ENCODE results near the gene TMPRSS11F. TPM values are rescaled to one million over a fixed set of nuclear protein-coding genes. Genes with fewer than 3 reads are reported as not detected.

Gene TMPRSS11F
- total and polyA plus RNA-seq, 4 donors = not detected

DNA sequence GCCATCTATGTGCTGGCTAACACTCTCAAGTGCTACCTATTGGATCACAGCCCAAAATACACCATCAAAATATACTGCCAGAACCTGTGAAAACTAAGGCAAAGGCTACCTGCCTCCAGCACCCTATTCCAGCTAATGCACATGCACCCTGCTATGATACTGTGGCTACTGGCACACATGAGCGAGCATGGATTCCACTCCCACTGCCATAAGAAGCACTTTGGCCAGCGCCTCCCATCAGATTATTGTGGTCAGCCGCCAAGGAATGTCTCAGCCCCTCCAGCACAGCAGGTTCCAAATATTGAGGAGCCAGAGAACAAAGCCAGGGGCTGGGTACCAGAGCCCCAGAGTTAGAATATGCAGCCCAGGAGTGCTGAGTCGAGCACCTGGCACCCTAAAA lies 32.5 kb upstream of the TMPRSS11F start:
- no peaks in the 10 kb centered on the region for H3K4me1 ChIP-seq (ENCODE audit: control insufficient read depth in 1 of 2, insufficient read depth in 2 of 2, low read length in 2 of 2)
- intact Hi-C loops (cut with DNase I) = no loop called here
- WGBS, 2 donors = 58 to 73% methylated on average over 4 of the region's 4 CpGs
- peaks cover 3% of the 10 kb centered on the region for H3K9me3 ChIP-seq (ENCODE audit: control insufficient read depth, low read length)
- no peaks in the 10 kb centered on the region for H3K36me3 ChIP-seq (ENCODE audit: control insufficient read depth in 1 of 2, insufficient read depth in 2 of 2, low read length in 1 of 2)
- peaks cover 0 to 2% of the 10 kb centered on the region in 2 donors for H3K27me3 ChIP-seq (ENCODE audit: control insufficient read depth in 1 of 2, insufficient read depth in 2 of 2, low read length in 1 of 2)
- H3K27ac ChIP-seq (ENCODE audit: low read depth in 1 of 2, low read length in 2 of 2) = no peak overlapping the region
- DNase-seq (no peak), ATAC-seq (ENCODE audit: low FRiP score) (no peak)
- no peak overlapping the region for H3K4me3 ChIP-seq (ENCODE audit: low read length in 2 of 2)

GRCh38 chr4:68152411-68152810 lies 22.7 kb upstream of the TMPRSS11F start:
- no peaks in the 10 kb centered on the region for H3K4me1 ChIP-seq (ENCODE audit: control insufficient read depth in 1 of 2, insufficient read depth in 2 of 2, low read length in 2 of 2)
- H3K27me3 ChIP-seq (ENCODE audit: control insufficient read depth in 1 of 2, insufficient read depth in 2 of 2, low read length in 1 of 2) = no peaks in the 10 kb centered on the region
- H3K9me3 ChIP-seq (ENCODE audit: control insufficient read depth, low read length) = peaks cover 3% of the 10 kb centered on the region
- ATAC-seq (ENCODE audit: low FRiP score) = no peak
- no peaks in the 10 kb centered on the region for H3K36me3 ChIP-seq (ENCODE audit: control insufficient read depth in 1 of 2, insufficient read depth in 2 of 2, low read length in 1 of 2)
- no peak overlapping the region for H3K27ac ChIP-seq (ENCODE audit: low read depth in 1 of 2, low read length in 2 of 2)
- intact Hi-C loops (cut with DNase I) = no loop called here
- no peak overlapping the region for H3K4me3 ChIP-seq (ENCODE audit: low read length in 2 of 2)
- 49 to 50% methylated on average over 2 of the region's 2 CpGs for WGBS, 2 donors
- DNase-seq = no peak

DNA sequence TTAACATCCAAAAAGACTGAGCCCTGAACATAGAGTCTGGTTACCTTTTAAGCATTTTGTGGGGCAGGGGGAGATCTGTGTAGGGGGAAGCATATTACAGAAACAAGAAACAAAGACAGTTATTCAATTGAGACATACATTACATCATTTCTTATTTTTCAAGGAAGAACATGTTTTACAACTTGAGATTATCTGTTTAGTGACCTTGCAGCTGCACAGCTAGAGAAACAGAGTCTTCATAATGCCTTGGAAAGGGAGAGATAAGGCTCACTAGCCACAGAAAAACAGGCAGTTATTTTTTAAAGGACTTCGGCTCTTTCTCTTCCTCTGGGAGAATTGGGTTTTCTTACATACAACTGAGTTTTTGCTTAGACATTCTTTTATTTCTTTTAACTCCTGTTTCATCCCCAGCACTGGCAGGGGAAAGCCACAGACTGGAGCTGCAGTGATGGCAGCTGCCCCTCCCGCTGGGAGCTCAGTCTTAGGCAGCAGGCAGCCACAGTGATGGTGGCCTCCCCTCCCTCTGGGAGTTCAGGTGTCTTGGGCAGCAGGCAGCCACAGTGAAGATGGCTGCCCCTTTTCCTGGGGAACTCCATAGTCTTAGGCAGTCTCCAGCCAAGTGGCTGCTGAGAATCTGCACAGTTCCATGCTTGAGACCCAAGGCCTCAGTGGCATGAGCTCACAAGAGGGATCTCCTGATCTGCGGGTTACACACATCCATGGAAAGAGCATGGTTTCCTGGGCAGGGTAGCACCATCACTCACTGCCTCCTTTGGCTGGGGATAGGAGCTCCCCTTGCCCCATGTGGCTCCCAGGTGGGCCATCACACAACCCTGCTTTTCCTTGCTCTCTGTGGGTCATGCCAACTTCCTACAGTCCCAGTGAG lies 19.4 kb upstream of the TMPRSS11F start:
- no peak overlapping the region for H3K4me3 ChIP-seq (ENCODE audit: low read length in 2 of 2)
- 79 to 84% methylated on average over 3 of the region's 3 CpGs for WGBS, 2 donors
- no peaks in the 10 kb centered on the region for H3K36me3 ChIP-seq (ENCODE audit: control insufficient read depth in 1 of 2, insufficient read depth in 2 of 2, low read length in 1 of 2)
- peaks cover 3% of the 10 kb centered on the region for H3K9me3 ChIP-seq (ENCODE audit: control insufficient read depth, low read length)
- H3K27ac ChIP-seq (ENCODE audit: low read depth in 1 of 2, low read length in 2 of 2) = no peak overlapping the region
- DNase-seq = no peak
- H3K27me3 ChIP-seq (ENCODE audit: control insufficient read depth in 1 of 2, insufficient read depth in 2 of 2, low read length in 1 of 2) = no peaks in the 10 kb centered on the region
- no peaks in the 10 kb centered on the region for H3K4me1 ChIP-seq (ENCODE audit: control insufficient read depth in 1 of 2, insufficient read depth in 2 of 2, low read length in 2 of 2)
- ATAC-seq (ENCODE audit: low FRiP score) = no peak
- intact Hi-C loops (cut with DNase I) = no loop called here

DNA sequence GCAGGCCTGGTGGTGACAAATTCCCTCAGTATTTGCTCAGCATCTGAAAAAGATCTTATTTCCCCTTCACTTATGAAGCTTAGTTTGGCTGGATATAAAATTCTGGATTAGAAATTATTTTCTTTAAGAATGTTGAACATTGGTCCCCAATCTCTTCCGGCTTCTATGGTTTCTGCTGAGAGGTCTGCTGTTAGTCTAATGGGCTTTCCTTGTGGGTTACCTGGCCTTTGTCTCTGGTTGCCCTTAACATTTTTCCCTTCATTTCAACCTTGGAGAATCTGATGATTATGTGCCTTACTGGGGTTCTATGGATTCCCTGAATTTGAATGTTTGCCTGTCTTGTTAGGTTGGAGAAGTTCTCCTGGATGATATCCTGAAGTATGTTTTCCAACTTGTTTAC lies 17.4 kb upstream of the TMPRSS11F start:
- H3K4me1 ChIP-seq (ENCODE audit: control insufficient read depth in 1 of 2, insufficient read depth in 2 of 2, low read length in 2 of 2) = no peaks in the 10 kb centered on the region
- peaks cover 3% of the 10 kb centered on the region for H3K9me3 ChIP-seq (ENCODE audit: control insufficient read depth, low read length)
- ATAC-seq (ENCODE audit: low FRiP score) = no peak
- no peak overlapping the region for H3K4me3 ChIP-seq (ENCODE audit: low read length in 2 of 2)
- H3K27ac ChIP-seq (ENCODE audit: low read depth in 1 of 2, low read length in 2 of 2) = no peak overlapping the region
- intact Hi-C loops (cut with DNase I) = no loop called here
- H3K27me3 ChIP-seq (ENCODE audit: control insufficient read depth in 1 of 2, insufficient read depth in 2 of 2, low read length in 1 of 2) = no peaks in the 10 kb centered on the region
- DNase-seq = no peak
- H3K36me3 ChIP-seq (ENCODE audit: control insufficient read depth in 1 of 2, insufficient read depth in 2 of 2, low read length in 1 of 2) = no peaks in the 10 kb centered on the region
- WGBS, 2 donors = 95% methylated on average over 1 of the region's 1 CpG

GRCh38 chr4:68145261-68145660 lies 15.6 kb upstream of the TMPRSS11F start:
- ATAC-seq (ENCODE audit: low FRiP score) (no peak), DNase-seq (no peak)
- no peaks in the 10 kb centered on the region for H3K27me3 ChIP-seq (ENCODE audit: control insufficient read depth in 1 of 2, insufficient read depth in 2 of 2, low read length in 1 of 2)
- H3K4me3 ChIP-seq (ENCODE audit: low read length in 2 of 2) = no peak overlapping the region
- H3K9me3 ChIP-seq (ENCODE audit: control insufficient read depth, low read length) = peaks cover 3% of the 10 kb centered on the region
- no peak overlapping the region for H3K27ac ChIP-seq (ENCODE audit: low read depth in 1 of 2, low read length in 2 of 2)
- H3K36me3 ChIP-seq (ENCODE audit: control insufficient read depth in 1 of 2, insufficient read depth in 2 of 2, low read length in 1 of 2) = no peaks in the 10 kb centered on the region
- 66 to 72% methylated on average over 1 of the region's 1 CpG for WGBS, 2 donors
- no peaks in the 10 kb centered on the region for H3K4me1 ChIP-seq (ENCODE audit: control insufficient read depth in 1 of 2, insufficient read depth in 2 of 2, low read length in 2 of 2)
- intact Hi-C loops (cut with DNase I) = no loop called here

- Histone ChIP-seq H3K9me3 (ENCODE audit: control insufficient read depth, low read length) (no peaks in the 10 kb centered on the region), H3K4me3 (ENCODE audit: low read length in 2 of 2) (no peak overlapping the region), H3K4me1 (ENCODE audit: control insufficient read depth in 1 of 2, insufficient read depth in 2 of 2, low read length in 2 of 2) (no peaks in the 10 kb centered on the region), H3K36me3 (ENCODE audit: control insufficient read depth in 1 of 2, insufficient read depth in 2 of 2, low read length in 1 of 2) (no peaks in the 10 kb centered on the region), H3K27me3 (ENCODE audit: control insufficient read depth in 1 of 2, insufficient read depth in 2 of 2, low read length in 1 of 2) (no peaks in the 10 kb centered on the region), H3K27ac (ENCODE audit: low read depth in 1 of 2, low read length in 2 of 2) (no peak overlapping the region)
- WGBS, 2 donors = 40 to 55% methylated on average over 1 of the region's 1 CpG
- DNase-seq (no peak), ATAC-seq (ENCODE audit: low FRiP score) (no peak)
- intact Hi-C loops (cut with DNase I) = no loop called here
Measured at GRCh38 chr4:68141852-68142251, 12.2 kb upstream of the TMPRSS11F start.

- Histone ChIP-seq H3K27me3 (ENCODE audit: control insufficient read depth in 1 of 2, insufficient read depth in 2 of 2, low read length in 1 of 2) (no peaks in the 10 kb centered on the region), H3K4me1 (ENCODE audit: control insufficient read depth in 1 of 2, insufficient read depth in 2 of 2, low read length in 2 of 2) (no peaks in the 10 kb centered on the region), H3K4me3 (ENCODE audit: low read length in 2 of 2) (no peak overlapping the region), H3K27ac (ENCODE audit: low read depth in 1 of 2, low read length in 2 of 2) (no peak overlapping the region), H3K36me3 (ENCODE audit: control insufficient read depth in 1 of 2, insufficient read depth in 2 of 2, low read length in 1 of 2) (no peaks in the 10 kb centered on the region), H3K9me3 (ENCODE audit: control insufficient read depth, low read length) (no peaks in the 10 kb centered on the region)
- ATAC-seq (ENCODE audit: low FRiP score) = peak; percentile 19
- intact Hi-C loops (cut with DNase I) = no loop called here
- WGBS, 2 donors = 82 to 85% methylated on average over 2 of the region's 2 CpGs
- no peak for DNase-seq
Measured at GRCh38 chr4:68132342-68132741, 2.7 kb upstream of the TMPRSS11F start.

DNA sequence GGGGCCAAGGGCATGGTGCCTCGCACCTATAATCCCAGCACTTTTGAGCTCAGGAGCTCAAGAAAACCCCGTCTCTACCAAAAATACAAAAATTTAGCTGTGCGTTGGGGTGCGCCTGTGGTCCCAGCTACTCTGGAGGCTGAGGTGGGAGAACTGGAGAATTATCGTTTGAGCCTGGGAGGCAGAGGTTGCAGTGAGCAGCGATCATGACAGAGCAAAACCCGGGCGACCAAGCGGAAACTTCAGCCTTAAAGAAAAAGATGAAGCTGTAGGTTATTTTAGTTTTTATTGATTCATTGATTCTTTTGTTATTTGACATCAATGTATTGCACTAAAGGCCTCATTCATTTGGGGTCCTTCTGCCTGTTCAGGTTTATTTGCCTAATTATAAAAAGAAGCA lies 5.4 kb downstream of the TMPRSS11F start:
- H3K36me3 ChIP-seq (ENCODE audit: control insufficient read depth in 1 of 2, insufficient read depth in 2 of 2, low read length in 1 of 2) = no peaks in the 10 kb centered on the region
- 91 to 93% methylated on average over 9 of the region's 9 CpGs for WGBS, 2 donors
- DNase-seq (peak in 1 of 2 donors; percentile 23), ATAC-seq (ENCODE audit: low FRiP score) (no peak)
- no peak overlapping the region for H3K4me3 ChIP-seq (ENCODE audit: low read length in 2 of 2)
- no peaks in the 10 kb centered on the region for H3K27me3 ChIP-seq (ENCODE audit: control insufficient read depth in 1 of 2, insufficient read depth in 2 of 2, low read length in 1 of 2)
- intact Hi-C loops (cut with DNase I) = no loop called here
- H3K9me3 ChIP-seq (ENCODE audit: control insufficient read depth, low read length) = no peaks in the 10 kb centered on the region
- no peaks in the 10 kb centered on the region for H3K4me1 ChIP-seq (ENCODE audit: control insufficient read depth in 1 of 2, insufficient read depth in 2 of 2, low read length in 2 of 2)
- no peak overlapping the region for H3K27ac ChIP-seq (ENCODE audit: low read depth in 1 of 2, low read length in 2 of 2)

DNA sequence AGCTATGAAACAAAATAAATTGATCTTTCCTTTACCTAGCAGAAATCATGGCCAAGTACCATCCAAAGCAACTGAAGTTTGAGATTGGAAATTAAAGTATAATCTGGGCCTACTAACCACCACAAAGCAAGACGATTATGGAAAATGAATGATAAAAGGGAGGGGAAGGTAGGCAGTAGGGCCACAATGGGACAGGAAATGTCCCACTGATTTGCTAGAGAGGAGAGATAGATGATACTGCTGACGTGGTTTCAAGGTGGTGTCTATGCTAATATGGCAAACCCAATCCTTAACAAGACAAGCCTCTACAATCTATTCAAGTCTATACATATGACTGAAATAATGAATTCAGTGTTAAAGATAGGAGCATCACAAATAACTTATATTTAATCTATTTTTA lies 6.1 kb downstream of the TMPRSS11F start:
- DNase-seq (no peak), ATAC-seq (ENCODE audit: low FRiP score) (no peak)
- H3K27ac ChIP-seq (ENCODE audit: low read depth in 1 of 2, low read length in 2 of 2) = no peak overlapping the region
- H3K9me3 ChIP-seq (ENCODE audit: control insufficient read depth, low read length) = no peaks in the 10 kb centered on the region
- no peak overlapping the region for H3K4me3 ChIP-seq (ENCODE audit: low read length in 2 of 2)
- 67% methylated on average over 2 of the region's 2 CpGs for WGBS, 2 donors
- no peaks in the 10 kb centered on the region for H3K27me3 ChIP-seq (ENCODE audit: control insufficient read depth in 1 of 2, insufficient read depth in 2 of 2, low read length in 1 of 2)
- no peaks in the 10 kb centered on the region for H3K36me3 ChIP-seq (ENCODE audit: control insufficient read depth in 1 of 2, insufficient read depth in 2 of 2, low read length in 1 of 2)
- no peaks in the 10 kb centered on the region for H3K4me1 ChIP-seq (ENCODE audit: control insufficient read depth in 1 of 2, insufficient read depth in 2 of 2, low read length in 2 of 2)
- intact Hi-C loops (cut with DNase I) = no loop called here

Data from aorta (tissue), 5 donors.